ENCODE measurements around the gene TSPYL6. TPM values are rescaled to one million over a fixed set of nuclear protein-coding genes. Genes with fewer than 3 reads are reported as not detected.
"Not testable (repeated sequence)": the region's sequence is repeated elsewhere in the genome, so short reads cannot be mapped to it uniquely, and the experiment has no call there.

TSPYL6 gene
- 10 to 100 TPM; 37.9 to 38.3 TPM for total RNA-seq
- polyA plus RNA-seq (ENCODE audit: insufficient read depth, low read depth, low replicate concordance): 53.9 TPM
- long read RNA-seq, donor 1, transcript TSPYL6-201 (1 exons, 3,089 nt): major isoform, 14 of 106 reads
- long read RNA-seq, donor 1, partial matches to known transcripts: 41 of 106 reads
- long read RNA-seq, donor 1, other reads (novel, unspliced or antisense): 51 of 106 reads
- long read RNA-seq, donor 2, transcript TSPYL6-201 (1 exons, 3,089 nt): major isoform, 11 of 86 reads
- long read RNA-seq, donor 2, partial matches to known transcripts: 46 of 86 reads
- long read RNA-seq, donor 2, other reads (novel, unspliced or antisense): 29 of 86 reads

GRCh38 chr2:54256091-54256694 is at the start of gene TSPYL6:
TSPYL6 (minus strand) TSS chr2:54256229; CDS start chr2:54256151, 78 bp downstream.
- 71 to 74% methylated on average over 22 to 25 of the region's 25 CpGs for WGBS, 2 donors
- H3K27ac ChIP-seq: peak within 1 kb of the TSS in 1 of 2 donors; percentile 56
- H3K9me3 ChIP-seq: no peaks in the 10 kb centered on the region
- TF ChIP-seq CTCF (IDR thresholded peaks at IDR 0.05): no peak
- no peak for TF ChIP-seq POLR2A (IDR thresholded peaks at IDR 0.05)
- no peaks in the 10 kb centered on the region for H3K36me3 ChIP-seq (ENCODE audit: low read depth, missing control alignments)
- H3K4me3 ChIP-seq: peak within 1 kb of the TSS; percentile 56 to 60
- intact Hi-C loops (cut with DNase I; ENCODE audit: low total_unique reads): no loop called here
- no peaks in the 10 kb centered on the region for H3K4me1 ChIP-seq
- H3K27me3 ChIP-seq: no peaks in the 10 kb centered on the region
- peak; percentile 70 for DNase-seq

- intact Hi-C loops (cut with DNase I; ENCODE audit: low total_unique reads): no loop called here
- no peak overlapping the region for H3K4me3 ChIP-seq
- DNase-seq: no peak
- no peaks in the 10 kb centered on the region for H3K9me3 ChIP-seq
- TF ChIP-seq POLR2A (IDR thresholded peaks at IDR 0.05) (no peak), CTCF (IDR thresholded peaks at IDR 0.05) (no peak)
- no peaks in the 10 kb centered on the region for H3K36me3 ChIP-seq (ENCODE audit: low read depth, missing control alignments)
- no peaks in the 10 kb centered on the region for H3K27me3 ChIP-seq
- H3K4me1 ChIP-seq: no peaks in the 10 kb centered on the region
- no peak overlapping the region for H3K27ac ChIP-seq
Measured at GRCh38 chr2:54303631-54304030, 47.6 kb upstream of the TSPYL6 start.

DNA sequence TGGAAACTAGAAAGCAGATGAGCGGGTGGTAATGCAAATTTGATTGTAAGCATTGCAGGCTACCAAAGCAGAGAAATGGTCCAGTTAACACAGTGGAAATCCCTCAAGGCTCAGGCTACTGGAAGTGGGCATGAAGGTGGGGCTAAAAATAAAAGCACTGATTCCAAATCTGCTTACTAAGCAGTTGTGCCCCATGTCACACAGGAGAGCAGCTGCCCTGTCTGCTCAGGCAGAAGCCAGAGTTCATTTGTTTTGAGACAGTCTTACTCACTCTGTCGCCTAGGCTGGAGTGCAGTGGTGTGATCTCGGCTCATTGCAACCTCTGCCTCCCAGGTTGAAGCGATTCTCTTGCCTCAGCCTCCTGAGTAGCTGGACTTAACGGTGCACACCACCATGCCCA is 42.5 kb upstream of the TSPYL6 start:
- WGBS, 2 donors: 90 to 97% methylated on average over 5 of the region's 5 CpGs
- Histone ChIP-seq H3K4me3 (no peak overlapping the region), H3K36me3 (ENCODE audit: low read depth, missing control alignments) (no peaks in the 10 kb centered on the region), H3K9me3 (no peaks in the 10 kb centered on the region), H3K4me1 (no peaks in the 10 kb centered on the region), H3K27ac (no peak overlapping the region), H3K27me3 (no peaks in the 10 kb centered on the region)
- DNase-seq: no peak
- intact Hi-C loops (cut with DNase I; ENCODE audit: low total_unique reads): no loop called here
- TF ChIP-seq CTCF (IDR thresholded peaks at IDR 0.05) (no peak), POLR2A (IDR thresholded peaks at IDR 0.05) (no peak)

- H3K27ac ChIP-seq: no peak overlapping the region
- H3K4me1 ChIP-seq: no peaks in the 10 kb centered on the region
- TF ChIP-seq CTCF (IDR thresholded peaks at IDR 0.05): no peak
- no peak for TF ChIP-seq POLR2A (IDR thresholded peaks at IDR 0.05)
- 85 to 86% methylated on average over 5 of the region's 5 CpGs for whole genome bisulfite sequencing, 2 donors
- no peaks in the 10 kb centered on the region for H3K27me3 ChIP-seq
- no peaks in the 10 kb centered on the region for H3K9me3 ChIP-seq
- no peak for DNase-seq
- no peak overlapping the region for H3K4me3 ChIP-seq
- intact Hi-C loops (cut with DNase I; ENCODE audit: low total_unique reads): no loop called here
- no peaks in the 10 kb centered on the region for H3K36me3 ChIP-seq (ENCODE audit: low read depth, missing control alignments)
Measured at GRCh38 chr2:54295911-54296310, 39.9 kb upstream of the TSPYL6 start.

DNA sequence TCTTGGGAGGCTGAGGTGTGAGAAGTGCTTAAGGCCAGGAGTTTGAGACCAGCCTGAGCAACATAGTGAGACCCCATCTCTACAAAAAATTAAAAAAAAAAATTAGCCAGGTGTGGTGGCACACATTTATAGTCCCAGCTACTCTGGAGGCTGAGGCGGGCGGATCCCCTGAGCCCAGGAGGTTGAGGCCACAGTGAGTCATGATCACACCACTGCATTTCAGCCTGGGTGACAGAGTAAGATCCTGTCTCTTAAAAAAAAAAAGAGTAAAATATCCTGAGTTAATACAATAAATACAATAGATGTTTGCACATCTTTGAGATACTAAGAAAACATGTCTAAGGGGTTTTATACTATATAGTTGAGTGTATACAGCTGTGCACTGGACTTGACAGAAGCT is 38.6 kb upstream of the TSPYL6 start:
- H3K36me3 ChIP-seq (ENCODE audit: low read depth, missing control alignments); H3K4me3 ChIP-seq; H3K9me3 ChIP-seq; H3K27me3 ChIP-seq; intact Hi-C loops (cut with DNase I; ENCODE audit: low total_unique reads); H3K27ac ChIP-seq; DNase-seq; H3K4me1 ChIP-seq: not testable (repeated sequence)
- WGBS, 2 donors: 98 to 100% methylated on average over 2 of the region's 2 CpGs
